Measurements from ENCODE around the gene ACYP2.
"Not testable (repeated sequence)": the region's sequence is repeated elsewhere in the genome, so short reads cannot be mapped to it uniquely, and the experiment has no call there.

ACYP2 gene

DNA sequence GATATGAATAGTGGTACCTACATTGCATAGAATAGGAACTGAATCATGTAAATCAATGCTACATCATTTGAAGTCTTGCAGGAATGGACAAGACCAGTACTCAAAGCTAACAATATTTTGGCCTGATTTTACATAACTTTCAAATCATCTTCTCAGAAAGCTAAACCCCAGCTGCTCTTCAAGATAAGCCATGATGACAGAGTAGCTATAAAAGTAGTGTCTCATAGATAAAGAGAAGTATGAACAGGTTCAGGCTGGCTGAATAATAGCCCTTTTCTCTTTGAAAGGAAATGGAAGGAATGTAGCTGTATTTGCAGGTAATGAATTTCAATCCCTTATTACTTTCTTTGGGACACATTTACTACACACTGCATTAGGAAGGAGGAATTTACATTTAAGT is 112.4 kb downstream of the ACYP2 start:
- ATAC-seq, result no peak
- DNase-seq, result no peak

DNA sequence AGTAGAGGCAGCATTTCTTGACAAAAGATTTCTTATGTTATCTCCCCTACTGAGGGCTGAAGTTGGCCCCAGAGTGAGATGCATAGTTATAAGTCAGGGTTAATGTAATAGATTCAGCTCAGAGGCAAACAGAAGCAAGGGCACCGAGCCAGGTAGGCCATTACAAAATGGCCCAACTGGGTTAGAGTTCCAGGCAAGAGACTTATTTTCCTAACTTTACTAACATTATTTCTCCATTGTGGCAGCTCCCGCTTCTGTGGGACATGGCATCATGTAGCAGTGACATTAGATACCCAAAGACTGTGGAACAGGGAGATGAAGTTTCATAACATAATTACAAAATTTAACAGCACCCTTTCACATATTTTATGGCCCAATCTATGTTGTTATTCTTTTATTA is 113.5 kb downstream of the ACYP2 start:
- no peak for ATAC-seq
- no peak for DNase-seq

GRCh38 chr2:54233832-54234649 is 118.6 kb downstream of the ACYP2 start:
- no peak for ATAC-seq
- no peak for DNase-seq

GRCh38 chr2:54237428-54237827 is 122.0 kb downstream of the ACYP2 start:
- DNase-seq (no peak), ATAC-seq (no peak)

DNA sequence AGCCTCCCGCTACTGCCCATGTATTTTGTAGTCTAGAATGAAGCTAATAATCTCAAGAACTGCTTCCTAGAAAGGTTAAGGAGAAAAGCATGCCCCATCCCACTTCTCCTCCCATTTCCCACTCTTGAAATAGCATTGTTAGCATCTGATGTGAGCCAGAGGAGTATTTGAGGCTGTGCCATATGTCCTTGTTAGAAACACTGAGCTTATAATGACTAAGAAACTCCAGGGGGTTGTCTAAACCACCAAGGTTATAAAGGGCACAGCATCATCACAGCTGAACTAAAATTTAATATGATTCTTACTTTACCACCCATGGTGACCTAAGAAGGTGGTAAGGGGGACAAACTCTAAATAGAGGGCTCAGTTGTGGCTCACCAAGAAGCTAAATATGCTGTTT is 124.0 kb downstream of the ACYP2 start:
- DNase-seq (no peak), ATAC-seq (peak; percentile 49)

GRCh38 chr2:54240515-54241469 is 125.4 kb downstream of the ACYP2 start:
- DNase-seq (no peak), ATAC-seq (no peak)

DNA sequence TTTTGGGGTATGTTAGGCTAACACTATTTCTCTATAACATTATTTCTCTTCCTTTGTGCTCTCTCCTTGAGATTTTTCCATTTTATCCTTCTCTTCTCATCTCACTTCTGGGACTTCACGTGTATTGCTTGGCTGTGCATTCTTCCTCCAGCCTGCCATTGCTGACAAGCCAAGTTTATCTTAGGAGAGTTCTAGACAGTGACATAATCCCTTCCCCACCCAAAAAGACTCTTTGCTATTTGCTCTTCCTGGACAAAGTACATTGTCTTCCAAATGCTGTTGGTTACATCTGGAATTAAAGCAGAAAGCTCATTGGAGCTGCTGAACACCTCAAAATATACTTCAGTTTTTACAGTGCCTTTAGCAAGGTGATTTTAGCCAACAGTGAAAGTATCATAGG is 131.7 kb downstream of the ACYP2 start:
- DNase-seq, result no peak

DNA sequence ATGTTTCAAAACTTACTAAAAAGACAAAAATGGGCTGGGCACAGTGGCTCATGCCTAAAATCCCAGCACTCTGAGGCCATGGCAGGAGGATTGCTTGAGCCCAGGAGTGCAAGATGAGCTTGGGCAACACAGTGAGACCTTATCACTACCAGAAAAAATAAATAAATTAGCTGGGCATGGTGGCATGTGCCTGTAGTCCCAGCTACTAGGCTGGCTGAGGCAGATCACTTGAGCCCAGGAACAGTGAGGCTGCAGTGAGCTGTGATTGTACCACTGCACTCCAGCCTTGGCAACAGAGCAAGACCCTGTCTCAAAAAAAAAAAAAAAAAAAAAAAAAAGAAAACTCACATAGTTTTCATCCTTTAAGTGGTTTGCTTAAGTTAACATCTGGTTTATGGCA is 134.2 kb downstream of the ACYP2 start:
- DNase-seq, result no peak
- ATAC-seq, result no peak

More for the DNA sequence above, 131.7 kb downstream of the ACYP2 start:
- ATAC-seq, result no peak

- DNase-seq (no peak), ATAC-seq (no peak)
Measured at GRCh38 chr2:54254180-54254579, 138.8 kb downstream of the ACYP2 start.

DNA sequence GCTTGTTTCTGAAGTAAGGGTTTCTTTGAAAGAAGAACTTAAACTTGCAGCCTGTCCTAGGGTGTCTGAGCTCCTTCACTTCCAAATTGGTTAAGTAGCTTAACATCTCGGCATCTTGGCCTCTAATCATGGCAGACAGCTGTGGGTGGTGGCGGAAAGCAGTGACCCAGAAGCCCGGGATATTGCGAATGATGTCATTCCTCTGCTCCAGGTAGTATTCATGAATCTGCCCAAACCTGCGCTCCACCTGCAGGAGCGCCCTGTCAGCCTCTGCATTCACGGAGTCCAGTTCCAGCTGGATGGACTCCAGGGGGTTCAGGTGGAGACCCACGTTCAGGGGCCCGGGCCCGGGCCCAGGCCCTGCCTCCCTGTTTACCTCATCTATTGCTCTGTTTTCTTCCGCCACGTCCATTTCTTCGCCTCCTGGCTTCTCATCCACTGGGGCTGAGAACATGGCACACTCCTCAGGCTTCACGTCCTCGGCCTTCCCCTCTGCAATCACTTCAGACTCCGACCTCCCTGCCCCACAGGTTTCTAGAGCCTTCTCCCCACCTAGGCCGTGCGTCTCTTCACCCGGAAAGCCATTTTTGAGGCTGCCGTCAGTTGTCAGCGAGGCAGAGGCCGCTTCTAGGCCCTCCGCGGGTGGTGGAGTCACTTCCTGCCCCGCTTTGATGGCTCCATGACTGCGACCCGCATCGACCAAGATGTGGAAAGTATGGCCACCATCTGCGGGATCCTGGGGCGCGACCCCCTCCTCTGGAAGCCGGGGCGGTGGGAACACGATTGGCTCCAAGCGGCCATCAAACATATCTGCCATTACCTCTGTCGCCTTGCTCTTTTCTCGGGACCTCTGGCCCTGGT is 140.0 kb downstream of the ACYP2 start:
- DNase-seq, result no peak
- ATAC-seq, result no peak

DNA sequence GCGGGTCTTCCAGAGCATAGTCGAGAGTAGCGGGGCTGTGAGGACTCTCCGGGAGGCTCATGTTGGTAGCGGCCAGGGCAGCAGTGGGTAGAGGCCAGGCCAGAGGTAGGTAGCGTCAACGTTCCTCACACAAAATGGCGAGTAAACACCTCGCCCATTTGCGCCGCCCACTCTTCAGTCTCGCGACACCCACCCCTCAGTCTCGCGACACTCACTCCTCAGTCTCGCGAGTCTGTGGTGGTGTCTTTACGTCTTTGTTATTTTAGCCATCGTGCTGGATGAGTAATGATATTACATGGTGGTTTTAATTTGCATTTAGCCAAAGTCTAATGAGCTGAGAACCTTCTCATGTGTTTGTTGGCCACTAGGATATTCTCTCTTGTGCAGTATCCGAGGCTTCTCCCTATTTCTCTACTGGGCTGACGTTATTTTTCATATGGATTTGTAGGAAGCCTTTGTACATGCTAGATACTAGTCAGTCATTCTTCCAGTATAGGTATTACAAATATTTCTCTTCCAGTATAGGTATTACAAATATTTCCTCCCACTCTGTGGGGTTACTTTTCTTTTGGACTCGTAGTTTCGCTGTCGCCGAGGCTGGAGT is 140.8 kb downstream of the ACYP2 start, which contains the start of gene TSPYL6:
TSPYL6 (minus strand) TSS at position 139 of the 604 bp plus-strand sequence; CDS start at position 61, 78 bp downstream.
- ATAC-seq, result no peak

GRCh38 chr2:54258166-54258565 is 142.8 kb downstream of the ACYP2 start:
- DNase-seq, result no peak
- ATAC-seq, result no peak

More for the DNA sequence above, 140.8 kb downstream of the ACYP2 start, which contains the start of gene TSPYL6:
- no peak for DNase-seq

GRCh38 chr2:54259413-54260240 is 144.2 kb downstream of the ACYP2 start:
- ATAC-seq (no peak), DNase-seq (no peak)

DNA sequence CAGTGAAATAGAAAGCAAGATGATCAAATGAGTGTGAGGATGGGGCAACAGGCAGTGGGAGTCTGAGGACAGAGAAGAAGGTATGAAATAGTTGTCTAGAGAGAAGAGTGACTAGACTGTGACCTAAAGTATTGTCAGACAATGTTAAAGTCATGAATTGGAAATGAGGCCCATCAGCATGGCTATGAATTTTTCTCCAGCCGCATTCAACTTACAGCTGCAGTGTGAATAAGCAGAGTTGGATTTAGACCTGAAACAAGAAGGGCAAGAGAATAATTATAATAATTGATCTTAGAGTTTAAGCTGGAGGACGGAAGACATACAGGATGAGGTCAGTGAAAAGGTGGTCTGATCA is 144.8 kb downstream of the ACYP2 start:
- ATAC-seq (no peak), DNase-seq (no peak)

DNA sequence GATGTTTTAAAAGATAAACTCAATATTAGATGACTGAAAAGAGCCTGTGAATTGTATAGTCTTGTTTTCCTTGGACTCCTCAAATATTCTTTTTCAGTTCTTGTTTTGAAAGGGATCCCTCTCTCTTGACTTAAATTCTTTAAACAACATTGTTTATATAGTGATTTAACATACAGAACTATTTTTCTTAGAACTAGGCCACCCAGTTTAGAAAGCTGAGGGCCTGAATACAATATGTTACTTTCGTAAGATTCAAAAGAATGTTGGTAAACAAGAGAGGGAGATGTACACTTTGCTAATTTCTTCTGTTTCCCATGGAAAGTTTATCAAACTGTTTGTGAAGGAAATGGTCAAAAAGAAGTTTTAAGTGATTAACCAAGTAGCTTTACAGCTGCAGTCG is 146.1 kb downstream of the ACYP2 start:
- no peak for DNase-seq

GRCh38 chr2:54262015-54262765 is 146.8 kb downstream of the ACYP2 start:
- DNase-seq (no peak), ATAC-seq (no peak)

More for the DNA sequence above, 146.1 kb downstream of the ACYP2 start:
- no peak for ATAC-seq

DNA sequence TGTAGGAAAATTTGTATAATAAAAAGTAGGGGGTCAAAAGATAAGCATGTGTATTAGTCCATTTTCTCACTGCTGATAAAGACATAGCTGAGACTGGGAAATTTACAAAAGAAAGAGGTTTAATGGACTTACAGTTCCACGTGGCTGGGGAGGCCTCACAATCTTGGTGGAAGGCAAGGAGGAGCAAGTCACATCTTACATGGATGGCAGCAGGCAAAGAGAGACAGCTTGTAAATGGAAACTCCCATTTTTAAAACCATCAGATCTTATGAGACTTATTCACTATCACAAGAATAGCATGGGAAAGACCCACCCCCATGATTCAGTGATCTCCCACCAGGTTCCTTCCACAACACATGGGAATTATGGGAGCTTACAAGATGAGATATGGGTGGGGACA is 149.7 kb downstream of the ACYP2 start:
- DNase-seq, ATAC-seq: not testable (repeated sequence)

DNA sequence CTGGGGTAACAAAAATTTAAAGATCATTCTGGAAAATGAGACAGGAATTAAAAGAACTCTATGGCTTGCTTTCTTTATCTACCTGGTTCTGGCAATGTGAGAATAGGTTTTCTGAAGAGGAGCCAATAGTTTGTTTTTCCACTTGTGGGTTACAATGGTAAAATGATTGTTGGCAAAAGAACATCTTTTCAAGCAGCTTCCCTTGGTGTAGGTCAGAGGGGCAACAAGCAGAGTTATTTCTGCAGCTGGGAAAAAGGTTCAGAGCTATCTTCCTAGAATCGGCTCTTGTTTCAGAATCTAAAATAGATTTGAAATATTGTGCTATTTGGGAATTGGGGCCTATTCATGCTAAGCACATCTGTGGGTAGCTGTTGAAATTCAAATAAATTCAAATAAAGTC is 152.2 kb downstream of the ACYP2 start:
- no peak for DNase-seq
- no peak for ATAC-seq

DNA sequence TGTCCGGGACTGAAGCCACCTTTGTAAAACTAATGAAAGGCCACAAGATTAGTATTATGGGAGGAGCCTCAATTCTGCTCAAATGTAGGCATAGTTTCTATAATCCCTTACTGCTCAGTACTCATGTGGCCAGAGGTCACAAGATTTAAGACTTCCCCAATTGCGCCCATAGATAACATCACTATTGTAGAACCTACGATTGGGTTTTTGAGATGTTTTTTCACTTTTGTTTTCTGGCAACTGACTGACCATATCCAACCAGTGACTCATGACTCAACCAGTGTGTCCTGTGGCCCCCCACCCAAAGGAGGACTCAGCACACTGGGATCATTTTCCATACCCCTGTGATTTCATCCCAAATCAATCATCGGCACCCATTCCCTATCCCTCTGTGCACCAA is 155.8 kb downstream of the ACYP2 start:
- ATAC-seq (no peak), DNase-seq (no peak)

All from stimulated activated naive CD8-positive, alpha-beta T cell treated with anti-CD3 and anti-CD28 coated beads, Interleukin-15, Interleukin-2, amounts not matched to agents 100 U/mL and 50 U/mL, for 24 hours (primary cell).